GM21825 (cell line): Measurements from ENCODE around the gene GATB.

Experiments used
- ATAC-seq: cut with Tn5 transposase; IDR thresholded peaks from one replicate; pipeline ENCODE4 v1.9.1; 2021; ENCODE audit warnings: mild to moderate bottlenecking, moderate library complexity; ENCODE audit not compliant: unreplicated experiment

The GATB gene

GRCh38 chr4:151700566-151701316, 60.1 kb downstream of the GATB start:
- ATAC-seq, result no peak

GRCh38 chr4:151698213-151698612, 62.6 kb downstream of the GATB start:
- no peak for ATAC-seq

DNA sequence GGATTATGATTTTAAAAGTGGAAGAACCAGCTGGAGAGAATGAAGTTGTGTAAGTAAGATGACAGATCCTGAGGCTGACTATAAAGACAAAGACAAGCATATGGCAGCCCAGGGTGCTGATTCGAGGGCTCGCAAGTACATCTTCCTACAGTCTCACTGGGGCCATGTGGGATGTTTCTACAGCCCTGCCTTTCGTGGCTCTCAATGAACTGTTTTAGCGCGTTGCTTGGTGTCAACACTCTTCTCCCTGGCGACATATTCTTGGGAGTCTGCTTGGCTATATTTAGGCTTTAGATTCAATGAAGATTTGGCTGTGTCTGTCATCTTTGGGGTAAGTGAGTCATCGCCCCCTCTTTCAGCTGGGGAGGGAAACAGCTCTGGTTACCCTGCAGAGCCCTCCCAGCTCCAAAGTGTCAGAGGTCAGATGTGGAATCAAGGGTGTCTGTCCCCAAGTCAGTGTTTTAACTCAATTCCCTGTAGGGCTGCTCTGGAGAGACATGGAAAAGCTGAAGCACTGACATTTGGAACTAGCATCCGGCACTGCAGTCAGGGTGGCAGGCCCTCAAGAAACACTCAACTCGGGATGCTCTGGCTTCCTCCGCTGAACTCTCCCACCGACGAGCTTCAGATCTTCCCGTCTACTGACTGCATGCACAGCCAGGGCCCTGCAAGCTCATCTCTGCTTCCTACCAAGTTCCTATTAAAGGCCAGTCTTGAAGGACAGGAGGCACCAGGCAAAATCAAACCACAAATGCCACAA, 65.7 kb downstream of the GATB start:
- no peak for ATAC-seq

- no peak for ATAC-seq
Measured at GRCh38 chr4:151692821-151693673, 67.8 kb downstream of the GATB start.

DNA sequence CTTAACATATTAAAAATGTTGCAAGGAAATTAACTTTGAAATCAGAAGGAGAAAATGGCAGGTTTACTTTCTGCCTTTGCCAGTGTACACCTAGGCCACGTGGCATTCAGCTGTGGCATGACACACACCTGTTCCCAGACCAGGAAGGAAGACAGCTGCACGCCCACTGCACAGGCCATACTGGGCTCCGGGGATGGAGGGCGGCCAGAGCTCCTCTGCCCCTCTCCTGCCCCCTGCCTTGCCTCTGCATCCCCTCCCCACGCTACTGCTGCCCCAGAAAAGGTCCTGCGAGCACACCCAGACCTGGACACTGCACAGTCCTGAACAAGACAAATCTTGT, 68.4 kb downstream of the GATB start:
- ATAC-seq, result no peak

DNA sequence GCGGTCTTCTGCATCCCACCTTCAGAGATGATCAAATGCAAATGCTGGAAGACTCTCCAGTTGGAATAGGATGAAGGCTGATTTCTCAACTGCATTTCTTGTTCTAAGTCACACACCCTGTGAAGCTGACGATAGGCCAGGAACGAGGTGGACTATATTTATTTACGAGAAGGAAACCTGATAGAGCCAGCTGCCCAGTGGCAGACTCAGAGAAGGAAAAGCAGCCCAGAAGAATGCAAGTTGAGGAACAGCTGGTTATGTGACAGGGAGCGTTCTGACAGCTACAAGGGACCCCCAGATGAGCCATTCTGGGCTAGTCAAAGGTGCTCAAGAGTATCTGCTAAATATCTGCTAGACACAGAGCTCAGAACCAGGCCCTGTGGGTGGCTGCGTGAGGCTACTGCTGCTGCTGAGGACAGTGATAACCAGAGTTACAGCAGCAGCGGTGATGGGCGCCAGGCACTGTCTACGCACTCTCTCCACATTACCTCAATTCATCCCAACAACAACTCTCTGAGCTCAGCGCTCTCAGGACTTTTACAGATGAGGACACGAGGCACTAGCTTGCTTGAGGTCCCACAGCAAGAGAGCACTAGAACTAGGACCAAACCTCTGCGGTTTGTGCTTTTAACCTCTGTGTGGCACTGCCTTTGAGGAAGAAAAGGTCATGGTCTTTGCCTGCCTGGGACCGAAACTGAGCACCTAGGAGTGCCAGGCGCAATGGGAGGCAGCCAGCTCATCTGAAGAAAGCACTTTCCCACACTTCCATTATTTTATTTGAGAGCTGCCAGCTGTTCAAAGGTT, 69.0 kb downstream of the GATB start:
- no peak for ATAC-seq

GRCh38 chr4:151690876-151691275, 69.9 kb downstream of the GATB start:
- no peak for ATAC-seq

GRCh38 chr4:151690164-151690870, 70.5 kb downstream of the GATB start:
- no peak for ATAC-seq

DNA sequence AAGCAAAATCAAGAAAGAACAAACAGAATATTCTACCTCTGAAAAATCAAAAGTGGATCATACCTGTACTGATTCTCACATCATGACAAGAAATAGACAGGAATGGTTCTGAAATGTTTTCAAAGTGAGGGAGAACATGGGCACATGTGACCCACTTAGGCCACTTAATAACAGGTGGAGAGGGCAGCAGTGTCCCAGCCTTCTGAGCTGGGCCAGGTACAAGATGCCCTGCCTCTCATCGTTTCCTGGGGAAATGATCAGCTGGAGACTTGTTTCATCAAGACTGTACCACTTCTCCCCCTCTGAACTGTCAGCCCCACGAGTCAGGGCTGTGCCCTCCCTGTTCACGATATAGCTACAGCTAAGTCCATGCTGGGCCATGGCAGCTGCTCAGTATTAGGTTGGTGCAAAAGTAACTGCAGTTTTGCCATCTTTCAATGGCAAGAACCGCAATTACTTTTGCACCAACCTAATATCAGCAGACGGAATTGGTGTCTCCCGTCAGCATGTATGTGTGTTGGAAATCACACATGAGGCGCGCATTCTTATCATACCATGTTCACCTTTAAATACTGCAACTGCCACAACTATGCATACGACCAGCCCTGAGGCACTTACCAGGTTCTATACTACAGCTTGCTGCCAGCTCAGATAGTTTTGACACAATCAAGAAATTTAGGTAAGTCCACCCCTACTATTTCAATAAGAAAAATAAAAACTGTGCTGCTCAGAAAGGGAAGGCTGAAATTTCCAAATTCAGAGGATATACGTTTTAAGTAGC, 71.4 kb downstream of the GATB start:
- ATAC-seq, result no peak

- ATAC-seq, result no peak
Measured at GRCh38 chr4:151688785-151689043, 72.1 kb downstream of the GATB start.

GRCh38 chr4:151688003-151688784, 72.6 kb downstream of the GATB start:
- no peak for ATAC-seq

DNA sequence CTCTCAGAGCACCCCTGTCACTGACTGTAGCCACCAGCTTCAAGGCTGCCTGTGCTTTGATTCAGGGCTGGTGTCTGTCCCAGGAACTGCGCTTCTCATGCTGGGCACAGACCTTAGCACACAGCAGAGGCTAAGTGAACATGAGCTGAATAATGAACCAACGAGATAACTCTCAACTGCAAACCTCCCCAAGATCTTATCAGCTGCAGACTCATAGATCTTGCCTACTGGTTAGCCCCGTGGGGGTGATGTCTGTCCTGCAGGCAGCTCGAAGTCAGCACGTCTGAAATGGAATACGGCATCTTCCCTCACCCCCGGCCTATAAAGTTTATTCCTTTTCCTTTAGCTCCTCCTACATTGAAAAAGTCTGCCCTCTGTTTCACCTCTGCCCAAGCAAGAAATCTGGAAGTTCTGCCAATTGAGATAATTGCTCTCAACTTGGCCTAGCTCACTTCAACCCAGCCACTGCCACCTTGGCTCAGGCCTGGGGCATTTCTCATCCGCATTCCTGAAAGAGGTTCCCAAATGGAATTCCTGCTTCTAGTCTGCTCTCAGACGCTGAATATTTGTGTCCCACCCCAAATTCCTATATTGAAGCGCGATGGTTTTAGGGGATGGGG, 73.7 kb downstream of the GATB start:
- no peak for ATAC-seq

GRCh38 chr4:151685303-151685702, 75.5 kb downstream of the GATB start:
- ATAC-seq, result no peak

DNA sequence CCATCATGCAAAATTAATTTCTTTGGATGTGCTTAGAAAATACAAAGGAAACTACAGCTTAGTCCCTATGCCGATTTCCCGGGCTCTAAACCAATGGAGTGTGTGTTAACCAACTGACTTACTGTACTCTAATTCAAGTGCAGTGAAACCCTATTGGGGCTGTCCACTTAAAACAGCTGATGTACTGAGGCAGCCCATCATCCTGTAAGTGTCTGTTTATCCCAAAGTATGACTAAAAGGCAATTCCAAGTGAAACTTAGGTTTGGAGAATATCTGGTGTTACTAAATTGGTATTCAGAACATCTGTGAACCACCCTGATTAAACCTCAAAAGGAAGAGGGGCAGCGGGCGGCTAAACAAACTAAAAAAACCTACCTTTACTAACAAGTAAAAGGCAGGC, 79.7 kb downstream of the GATB start:
- no peak for ATAC-seq

GRCh38 chr4:151679231-151679630, 81.6 kb downstream of the GATB start:
- ATAC-seq, result no peak

DNA sequence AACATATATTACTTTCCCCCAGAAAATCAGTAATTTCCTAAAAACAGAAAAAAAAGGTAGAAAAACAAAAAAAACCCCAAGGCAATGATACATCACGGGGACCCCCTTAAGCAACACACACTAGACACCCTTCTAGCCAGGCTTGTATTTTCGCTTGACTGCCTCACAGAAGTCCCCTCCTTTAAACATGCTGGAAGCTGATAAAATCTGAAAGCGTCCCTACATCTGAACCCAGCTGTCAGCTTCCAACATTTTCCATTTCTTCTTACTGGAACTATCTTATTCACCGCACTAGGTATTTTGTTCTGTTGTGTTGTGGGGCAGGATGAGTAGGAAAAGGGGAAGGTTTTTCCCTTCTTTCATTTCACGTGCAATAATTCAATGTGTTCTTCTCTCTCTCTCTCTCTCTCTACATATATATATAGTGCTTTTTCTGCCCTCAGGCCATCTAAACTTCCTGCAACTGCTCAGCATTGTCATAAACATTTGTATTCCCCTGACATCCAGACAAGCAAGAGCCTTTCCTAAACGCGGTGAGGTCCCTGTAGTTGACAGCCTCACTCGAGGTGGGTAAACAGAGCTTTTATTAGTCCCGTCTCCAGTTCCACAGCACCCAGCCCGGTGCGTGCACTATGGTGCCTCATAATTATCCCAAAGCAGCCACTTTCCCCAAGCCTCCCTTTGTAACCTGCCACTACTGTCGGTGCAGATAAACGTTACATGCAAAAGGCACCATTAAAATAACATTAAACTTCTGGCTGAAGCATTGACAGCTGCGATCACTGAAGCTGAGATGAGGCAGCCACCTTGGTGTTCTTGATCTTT, 82.5 kb downstream of the GATB start:
- no peak for ATAC-seq

DNA sequence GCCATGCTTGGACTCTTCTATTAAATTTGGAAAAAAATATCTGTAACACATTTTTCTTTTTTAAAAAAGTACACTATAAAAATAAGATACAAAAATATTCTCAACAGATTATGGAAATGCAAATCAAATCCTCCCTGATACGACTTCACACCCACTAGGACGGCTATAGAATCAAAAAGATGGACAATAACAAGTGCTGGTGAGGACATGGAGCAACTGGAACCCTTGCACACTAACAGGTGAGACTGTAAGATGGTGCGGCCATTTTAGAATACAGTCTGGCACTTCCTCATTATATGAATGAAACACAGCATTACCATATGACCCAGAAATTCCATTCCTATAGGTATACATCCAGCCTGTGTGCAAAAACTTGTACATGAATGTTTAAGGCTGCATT, 83.6 kb downstream of the GATB start:
- ATAC-seq, result no peak

GRCh38 chr4:151676301-151676700, 84.5 kb downstream of the GATB start:
- ATAC-seq, result no peak
